NCI-H128 (cell line): ENCODE results near the gene ING2.
"Not testable (repeated sequence)": the region's sequence is repeated elsewhere in the genome, so short reads cannot be mapped to it uniquely, and the experiment has no call there.

ENCODE experiments used
- DNase-seq: peaks from one replicate; lab custom pipeline; 2025; ENCODE audit not compliant: unreplicated experiment; lab: John Stamatoyannopoulos, UW

Gene ING2

GRCh38 chr4:183546376-183546775, 41.5 kb downstream of the ING2 start:
- no peak for DNase-seq

- DNase-seq = no peak
Observed at GRCh38 chr4:183548306-183548705, 43.4 kb downstream of the ING2 start.

GRCh38 chr4:183550345-183551093, 45.7 kb downstream of the ING2 start:
- no peak for DNase-seq

GRCh38 chr4:183552274-183553146, 47.7 kb downstream of the ING2 start:
- DNase-seq = no peak

- DNase-seq = not testable (repeated sequence)
Observed at GRCh38 chr4:183553147-183553478, 48.3 kb downstream of the ING2 start.

GRCh38 chr4:183553601-183554345, 48.9 kb downstream of the ING2 start:
- no peak for DNase-seq

GRCh38 chr4:183554346-183554686, 49.5 kb downstream of the ING2 start:
- DNase-seq = no peak

- no peak for DNase-seq
Observed at GRCh38 chr4:183554878-183555585, 50.2 kb downstream of the ING2 start.

GRCh38 chr4:183556947-183557346, 52.1 kb downstream of the ING2 start:
- DNase-seq = no peak

GRCh38 chr4:183557611-183558010, 52.8 kb downstream of the ING2 start:
- DNase-seq = no peak

- DNase-seq = no peak
Observed at GRCh38 chr4:183558873-183559272, 54.0 kb downstream of the ING2 start.

- DNase-seq = no peak
Observed at GRCh38 chr4:183561905-183562304, 57.0 kb downstream of the ING2 start.
